Calu3 (cell line): Measurements from ENCODE around the gene ITPRIPL2. TPM values are rescaled to one million over a fixed set of nuclear protein-coding genes. Genes with fewer than 3 reads are reported as not detected.
A peak's percentile ranks its signal among the peaks of the same experiment; 100 is the strongest.

Source experiments
- BruUV-seq: library from RNA; stranded (reverse); fragments of 400-500 nt; replicated peaks from 2 replicates; lab custom pipeline; 2021; lab: Mats Ljungman, UMichigan
- CTCF ChIA-PET: fragments of 300-600 bp; sonication (Branson Sonifier 250); formaldehyde crosslinking; loops from one replicate; lab custom pipeline; 2022; ENCODE audit warnings: antibody characterized with exemption; lab: Charles Lee
- DNase-seq: peaks from one replicate; pipeline ENCODE4 v3.0.0; 2022
- H3K27ac Mint-ChIP-seq: one replicate; pipeline ENCODE4 v1.8.0; 2022; ENCODE audit warnings: mixed read lengths; ENCODE audit not compliant: unreplicated experiment
- H3K27me3 Mint-ChIP-seq: one replicate; pipeline ENCODE4 v1.8.0; 2022; ENCODE audit warnings: mixed read lengths; ENCODE audit not compliant: unreplicated experiment
- H3K36me3 Mint-ChIP-seq: one replicate; pipeline ENCODE4 v1.8.0; 2022; ENCODE audit warnings: mild to moderate bottlenecking, moderate library complexity, mixed read lengths; ENCODE audit not compliant: insufficient read depth, unreplicated experiment
- H3K4me1 Mint-ChIP-seq: one replicate; pipeline ENCODE4 v1.8.0; 2022; ENCODE audit warnings: mild to moderate bottlenecking, low read depth, mixed read lengths; ENCODE audit not compliant: unreplicated experiment
- H3K4me3 Mint-ChIP-seq: one replicate; pipeline ENCODE4 v1.8.0; 2022; ENCODE audit warnings: mild to moderate bottlenecking, low read depth, moderate library complexity, mixed read lengths; ENCODE audit not compliant: unreplicated experiment
- H3K9me3 Mint-ChIP-seq: one replicate; pipeline ENCODE4 v1.8.0; 2022; ENCODE audit warnings: low read depth, mixed read lengths; ENCODE audit not compliant: unreplicated experiment
- intact Hi-C: fragments of 100-400 bp; cut with micrococcal nuclease; formaldehyde crosslinking; loops from one replicate; pipeline ENCODE4 v1.10.0; 2022; ENCODE audit not compliant: unreplicated experiment
- total RNA-seq: library from RNA; stranded (reverse); gene quantifications from 2 replicates; pipeline ENCODE4 v1.2.3, GENCODE V29; 2022
- TF ChIP-seq, protein P1 (sequence below): fragments of 200-600 bp; IDR thresholded peaks from one replicate; pipeline ENCODE4 v1.8.0; 2022; ENCODE audit warnings: antibody characterized with exemption; ENCODE audit not compliant: unreplicated experiment

The ITPRIPL2 gene
- total RNA-seq, 1 experiment from 2014 or later = 73.1 TPM

DNA sequence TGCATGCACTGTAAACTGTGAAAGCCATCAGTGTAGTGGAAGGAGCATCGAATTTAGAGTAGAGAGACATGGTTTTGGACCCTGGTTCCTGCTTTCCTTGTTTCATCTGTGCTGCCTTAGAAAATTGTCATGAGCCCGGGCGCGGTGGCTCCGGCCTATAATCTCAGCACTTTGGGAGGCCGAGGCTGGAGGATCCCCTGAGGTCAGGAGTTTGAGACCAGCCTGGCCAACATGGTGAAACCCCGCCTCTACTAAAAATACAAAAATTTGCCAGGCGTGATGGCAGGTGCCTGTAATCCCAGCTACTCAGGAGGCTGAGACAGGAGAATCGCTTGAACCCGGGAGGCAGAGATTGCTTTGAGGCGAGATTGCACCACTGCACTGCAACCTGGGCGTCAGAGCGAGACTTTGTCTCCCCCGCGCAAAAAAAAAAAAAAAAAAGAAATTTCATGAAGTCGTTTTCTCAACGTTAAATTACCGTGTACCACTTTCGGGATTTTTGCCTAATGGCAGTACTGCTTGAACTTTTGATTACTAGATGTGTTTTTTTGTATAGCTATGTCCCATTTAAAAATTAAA lies 45.4 kb upstream of the ITPRIPL2 start:
- Mint-ChIP-seq H3K36me3 (peaks cover 40% of the 10 kb centered on the region), H3K9me3 (no peaks in the 10 kb centered on the region), H3K4me1 (peaks cover 18% of the 10 kb centered on the region), H3K4me3 (peak overlapping the region; percentile 93), H3K27me3 (no peaks in the 10 kb centered on the region), H3K27ac (peak overlapping the region; percentile 100)
- CTCF ChIA-PET = interaction anchor here (0.9 to 1.6 kb wide), 4 partner anchors 63 to 85 kb away, joined by 3 to 8 read pairs (median 5); partner anchors contain the start of gene TMC7
- intact Hi-C loops = loop anchor here (5.0 kb wide), 1 partner anchor 71 kb away; no protein-coding TSS in a partner anchor
- TF ChIP-seq, protein P1, sequence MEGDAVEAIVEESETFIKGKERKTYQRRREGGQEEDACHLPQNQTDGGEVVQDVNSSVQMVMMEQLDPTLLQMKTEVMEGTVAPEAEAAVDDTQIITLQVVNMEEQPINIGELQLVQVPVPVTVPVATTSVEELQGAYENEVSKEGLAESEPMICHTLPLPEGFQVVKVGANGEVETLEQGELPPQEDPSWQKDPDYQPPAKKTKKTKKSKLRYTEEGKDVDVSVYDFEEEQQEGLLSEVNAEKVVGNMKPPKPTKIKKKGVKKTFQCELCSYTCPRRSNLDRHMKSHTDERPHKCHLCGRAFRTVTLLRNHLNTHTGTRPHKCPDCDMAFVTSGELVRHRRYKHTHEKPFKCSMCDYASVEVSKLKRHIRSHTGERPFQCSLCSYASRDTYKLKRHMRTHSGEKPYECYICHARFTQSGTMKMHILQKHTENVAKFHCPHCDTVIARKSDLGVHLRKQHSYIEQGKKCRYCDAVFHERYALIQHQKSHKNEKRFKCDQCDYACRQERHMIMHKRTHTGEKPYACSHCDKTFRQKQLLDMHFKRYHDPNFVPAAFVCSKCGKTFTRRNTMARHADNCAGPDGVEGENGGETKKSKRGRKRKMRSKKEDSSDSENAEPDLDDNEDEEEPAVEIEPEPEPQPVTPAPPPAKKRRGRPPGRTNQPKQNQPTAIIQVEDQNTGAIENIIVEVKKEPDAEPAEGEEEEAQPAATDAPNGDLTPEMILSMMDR = no peak
- DNase-seq = no peak
- TSS peak; percentile 67 for BruUV-seq

DNA sequence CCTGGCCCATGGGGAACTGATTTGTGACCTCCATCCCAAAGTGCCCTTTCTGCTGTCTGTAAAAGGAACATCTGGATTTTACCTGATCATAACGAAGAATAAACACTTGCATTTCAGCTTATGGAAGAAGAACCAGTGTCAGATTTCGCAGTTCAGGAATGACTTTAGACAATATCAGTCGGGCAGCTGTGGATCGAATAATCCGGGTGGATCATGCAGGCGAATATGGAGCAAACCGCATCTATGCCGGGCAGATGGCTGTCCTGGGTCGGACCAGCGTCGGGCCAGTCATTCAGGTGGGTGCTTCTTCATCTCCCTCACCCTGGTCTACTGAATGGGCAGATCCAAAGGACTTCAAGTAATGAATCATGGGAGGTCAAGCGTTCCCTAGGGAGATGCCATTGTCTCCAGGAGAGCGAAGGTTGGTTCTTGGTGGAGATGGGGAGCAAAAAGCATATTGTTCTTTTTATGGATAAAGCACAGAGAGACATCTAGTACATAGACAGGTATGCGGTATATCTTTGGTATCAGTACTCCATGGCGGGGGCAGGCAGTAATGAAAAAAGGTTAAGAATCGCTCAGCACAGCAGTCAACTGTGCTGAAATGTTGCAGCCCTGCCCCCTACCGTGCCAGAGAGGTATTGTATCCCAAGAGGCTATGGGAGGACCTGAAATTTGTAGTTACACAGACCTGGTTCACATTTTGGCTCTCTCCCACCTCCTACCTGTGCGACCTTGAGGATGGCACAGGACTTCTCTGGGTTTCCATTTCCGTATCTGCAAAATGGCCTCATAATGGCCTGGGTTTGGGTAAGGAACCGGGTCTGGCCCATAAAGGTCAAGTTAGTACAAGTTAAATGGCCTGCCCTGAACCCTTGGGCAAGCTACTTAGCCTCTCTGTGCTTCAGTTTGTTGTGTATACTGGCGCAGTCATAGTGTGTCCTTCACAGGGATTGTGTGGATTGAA lies 41.7 kb upstream of the ITPRIPL2 start:
- intact Hi-C loops = loop anchor here (1.0 kb wide), 1 partner anchor 89 kb away; the partner anchor contains the start of gene TMC7
- no peak overlapping the region for H3K4me3 Mint-ChIP-seq
- peaks cover 14% of the 10 kb centered on the region for H3K4me1 Mint-ChIP-seq
- no peaks in the 10 kb centered on the region for H3K27me3 Mint-ChIP-seq
- DNase-seq = peak; percentile 89
- BruUV-seq = no TSS peak
- H3K36me3 Mint-ChIP-seq = peaks cover 43% of the 10 kb centered on the region
- H3K9me3 Mint-ChIP-seq = no peaks in the 10 kb centered on the region
- TF ChIP-seq, protein P1 = peak; percentile 91
- no peak overlapping the region for H3K27ac Mint-ChIP-seq
- CTCF ChIA-PET = interaction anchor here (1.2 kb wide), 1 partner anchor 88 kb away, joined by 8 read pairs; the partner anchor contains the start of gene TMC7

DNA sequence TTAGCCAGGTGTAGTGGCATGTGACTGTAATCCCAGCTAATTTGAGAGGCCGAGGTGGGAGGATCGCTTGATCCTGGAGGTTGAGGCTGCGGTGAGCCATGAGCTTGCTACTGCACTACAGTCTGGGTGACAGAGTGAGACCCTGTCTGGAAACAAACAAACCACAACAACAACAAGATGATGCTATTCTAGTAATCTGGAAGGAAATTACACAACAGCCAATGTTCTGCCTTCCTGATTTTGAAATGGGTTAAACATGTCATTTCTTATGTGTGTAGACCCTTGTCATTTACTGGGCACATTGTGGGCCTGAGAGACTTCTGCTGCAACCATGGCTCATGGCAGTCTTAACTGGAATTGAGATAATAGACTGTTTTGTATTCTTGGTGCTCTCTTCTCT lies 40.4 kb upstream of the ITPRIPL2 start:
- intact Hi-C loops = no loop called here
- Mint-ChIP-seq H3K4me1 (peaks cover 9% of the 10 kb centered on the region), H3K36me3 (peaks cover 34% of the 10 kb centered on the region), H3K4me3 (no peak overlapping the region), H3K9me3 (no peaks in the 10 kb centered on the region), H3K27ac (no peak overlapping the region), H3K27me3 (no peaks in the 10 kb centered on the region)
- CTCF ChIA-PET = interaction anchor here (1.2 kb wide), 1 partner anchor 89 kb away, joined by 8 read pairs; the partner anchor contains the start of gene TMC7
- BruUV-seq = no TSS peak
- DNase-seq = no peak
- TF ChIP-seq, protein P1 = no peak

DNA sequence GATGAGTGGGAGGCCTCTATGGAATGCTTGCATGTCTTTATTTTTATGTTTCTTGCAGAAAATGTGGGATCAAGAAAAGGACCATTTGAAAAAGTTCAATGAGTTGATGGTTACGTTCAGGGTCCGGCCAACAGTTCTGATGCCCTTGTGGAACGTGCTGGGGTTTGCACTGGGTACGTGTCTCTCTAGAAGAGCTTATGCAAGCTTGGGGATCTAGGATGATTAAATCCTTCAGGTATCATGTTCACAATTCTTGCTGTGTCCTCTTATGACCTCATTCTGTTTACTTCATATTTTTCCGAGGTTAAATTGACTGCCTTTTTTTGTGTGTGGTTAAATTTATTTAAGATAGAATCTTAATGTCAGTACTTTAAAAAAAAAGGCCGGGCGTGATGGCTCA lies 39.9 kb upstream of the ITPRIPL2 start:
- TF ChIP-seq, protein P1 = no peak
- Mint-ChIP-seq H3K27ac (no peak overlapping the region), H3K4me3 (no peak overlapping the region), H3K36me3 (peaks cover 31% of the 10 kb centered on the region), H3K9me3 (no peaks in the 10 kb centered on the region), H3K27me3 (no peaks in the 10 kb centered on the region), H3K4me1 (peaks cover 9% of the 10 kb centered on the region)
- intact Hi-C loops = no loop called here
- CTCF ChIA-PET = no interaction called here
- DNase-seq = no peak
- no TSS peak for BruUV-seq
